Neural cell (in vitro differentiated cells): ENCODE measurements around the gene TTC23L.

Experiments
- EP300 ChIP-seq: fragments of 450-650 bp; conservative IDR thresholded peaks from 2 replicates; pipeline ENCODE4 v1.6.1; 2014; ENCODE audit warnings: antibody characterized with exemption, mild to moderate bottlenecking, moderate library complexity; ENCODE audit not compliant: poor library complexity, severe bottlenecking
- EZH2 ChIP-seq: fragments of 200-600, 300-800 bp; shearing (Covaris generic), sonication (generic); IDR thresholded peaks from 2 replicates; pipeline ENCODE4 v1.6.1; 2014; ENCODE audit warnings: antibody characterized with exemption, low read length, borderline replicate concordance, mild to moderate bottlenecking; ENCODE audit not compliant: insufficient read depth, poor library complexity, severe bottlenecking
- MXI1 ChIP-seq: fragments of 450-650 bp; conservative IDR thresholded peaks from 2 replicates; pipeline ENCODE4 v1.6.1; 2014; ENCODE audit warnings: antibody characterized with exemption, mild to moderate bottlenecking; ENCODE audit not compliant: poor library complexity, severe bottlenecking
- POLR2AphosphoS5 ChIP-seq: IDR thresholded peaks from 2 replicates; pipeline ENCODE4 v1.6.1; 2012
- RAD21 ChIP-seq: fragments of 450-650 bp; conservative IDR thresholded peaks from 2 replicates; pipeline ENCODE4 v1.6.1; 2014; ENCODE audit warnings: antibody characterized with exemption, mild to moderate bottlenecking, moderate library complexity
- TAF1 ChIP-seq: IDR thresholded peaks from 2 replicates; pipeline ENCODE4 v1.6.1; 2012; ENCODE audit warnings: low read depth
- TF ChIP-seq, protein P1 (sequence below): fragments of 450-650 bp; IDR thresholded peaks from 2 replicates; pipeline ENCODE4 v1.5.1; 2014; ENCODE audit warnings: antibody characterized with exemption, mild to moderate bottlenecking, moderate library complexity; ENCODE audit not compliant: poor library complexity, severe bottlenecking
- TF ChIP-seq, protein P2 (sequence below): IDR thresholded peaks from 2 replicates; pipeline ENCODE4 v1.6.1; 2012; ENCODE audit warnings: borderline replicate concordance

DNA sequence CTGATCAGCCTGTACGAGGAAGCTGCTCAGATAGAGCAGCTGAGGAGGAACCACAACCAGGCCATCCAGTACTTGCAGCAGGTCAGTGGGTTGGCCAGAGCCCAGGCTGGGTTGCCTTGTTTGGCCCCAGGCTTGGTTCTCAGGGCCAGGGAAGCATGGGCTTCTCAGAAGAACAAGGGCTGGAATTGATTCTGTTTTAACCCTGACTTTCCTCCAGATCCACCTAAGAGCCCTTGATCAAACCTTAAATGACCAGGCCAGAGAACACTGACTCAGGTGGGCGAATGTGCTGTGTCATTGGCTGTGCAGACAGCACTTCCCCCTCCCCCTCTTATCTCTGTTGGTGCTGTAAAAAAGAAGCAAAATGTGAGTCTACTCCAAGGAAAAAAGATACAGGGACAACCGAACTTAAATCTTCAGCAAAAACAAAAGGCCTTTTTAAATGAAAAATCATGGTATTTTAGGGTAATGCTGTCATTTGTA lies 28.1 kb downstream of the TTC23L start:
- TF ChIP-seq TAF1 (no peak), EZH2 (no peak), POLR2AphosphoS5 (no peak), RAD21 (no peak), EP300 (no peak), MXI1 (no peak)
- TF ChIP-seq, protein P1, sequence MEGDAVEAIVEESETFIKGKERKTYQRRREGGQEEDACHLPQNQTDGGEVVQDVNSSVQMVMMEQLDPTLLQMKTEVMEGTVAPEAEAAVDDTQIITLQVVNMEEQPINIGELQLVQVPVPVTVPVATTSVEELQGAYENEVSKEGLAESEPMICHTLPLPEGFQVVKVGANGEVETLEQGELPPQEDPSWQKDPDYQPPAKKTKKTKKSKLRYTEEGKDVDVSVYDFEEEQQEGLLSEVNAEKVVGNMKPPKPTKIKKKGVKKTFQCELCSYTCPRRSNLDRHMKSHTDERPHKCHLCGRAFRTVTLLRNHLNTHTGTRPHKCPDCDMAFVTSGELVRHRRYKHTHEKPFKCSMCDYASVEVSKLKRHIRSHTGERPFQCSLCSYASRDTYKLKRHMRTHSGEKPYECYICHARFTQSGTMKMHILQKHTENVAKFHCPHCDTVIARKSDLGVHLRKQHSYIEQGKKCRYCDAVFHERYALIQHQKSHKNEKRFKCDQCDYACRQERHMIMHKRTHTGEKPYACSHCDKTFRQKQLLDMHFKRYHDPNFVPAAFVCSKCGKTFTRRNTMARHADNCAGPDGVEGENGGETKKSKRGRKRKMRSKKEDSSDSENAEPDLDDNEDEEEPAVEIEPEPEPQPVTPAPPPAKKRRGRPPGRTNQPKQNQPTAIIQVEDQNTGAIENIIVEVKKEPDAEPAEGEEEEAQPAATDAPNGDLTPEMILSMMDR: no peak
- TF ChIP-seq, protein P2, sequence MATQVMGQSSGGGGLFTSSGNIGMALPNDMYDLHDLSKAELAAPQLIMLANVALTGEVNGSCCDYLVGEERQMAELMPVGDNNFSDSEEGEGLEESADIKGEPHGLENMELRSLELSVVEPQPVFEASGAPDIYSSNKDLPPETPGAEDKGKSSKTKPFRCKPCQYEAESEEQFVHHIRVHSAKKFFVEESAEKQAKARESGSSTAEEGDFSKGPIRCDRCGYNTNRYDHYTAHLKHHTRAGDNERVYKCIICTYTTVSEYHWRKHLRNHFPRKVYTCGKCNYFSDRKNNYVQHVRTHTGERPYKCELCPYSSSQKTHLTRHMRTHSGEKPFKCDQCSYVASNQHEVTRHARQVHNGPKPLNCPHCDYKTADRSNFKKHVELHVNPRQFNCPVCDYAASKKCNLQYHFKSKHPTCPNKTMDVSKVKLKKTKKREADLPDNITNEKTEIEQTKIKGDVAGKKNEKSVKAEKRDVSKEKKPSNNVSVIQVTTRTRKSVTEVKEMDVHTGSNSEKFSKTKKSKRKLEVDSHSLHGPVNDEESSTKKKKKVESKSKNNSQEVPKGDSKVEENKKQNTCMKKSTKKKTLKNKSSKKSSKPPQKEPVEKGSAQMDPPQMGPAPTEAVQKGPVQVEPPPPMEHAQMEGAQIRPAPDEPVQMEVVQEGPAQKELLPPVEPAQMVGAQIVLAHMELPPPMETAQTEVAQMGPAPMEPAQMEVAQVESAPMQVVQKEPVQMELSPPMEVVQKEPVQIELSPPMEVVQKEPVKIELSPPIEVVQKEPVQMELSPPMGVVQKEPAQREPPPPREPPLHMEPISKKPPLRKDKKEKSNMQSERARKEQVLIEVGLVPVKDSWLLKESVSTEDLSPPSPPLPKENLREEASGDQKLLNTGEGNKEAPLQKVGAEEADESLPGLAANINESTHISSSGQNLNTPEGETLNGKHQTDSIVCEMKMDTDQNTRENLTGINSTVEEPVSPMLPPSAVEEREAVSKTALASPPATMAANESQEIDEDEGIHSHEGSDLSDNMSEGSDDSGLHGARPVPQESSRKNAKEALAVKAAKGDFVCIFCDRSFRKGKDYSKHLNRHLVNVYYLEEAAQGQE: no peak
